Measurements from ENCODE around the gene ELF1.

Gene ELF1

DNA sequence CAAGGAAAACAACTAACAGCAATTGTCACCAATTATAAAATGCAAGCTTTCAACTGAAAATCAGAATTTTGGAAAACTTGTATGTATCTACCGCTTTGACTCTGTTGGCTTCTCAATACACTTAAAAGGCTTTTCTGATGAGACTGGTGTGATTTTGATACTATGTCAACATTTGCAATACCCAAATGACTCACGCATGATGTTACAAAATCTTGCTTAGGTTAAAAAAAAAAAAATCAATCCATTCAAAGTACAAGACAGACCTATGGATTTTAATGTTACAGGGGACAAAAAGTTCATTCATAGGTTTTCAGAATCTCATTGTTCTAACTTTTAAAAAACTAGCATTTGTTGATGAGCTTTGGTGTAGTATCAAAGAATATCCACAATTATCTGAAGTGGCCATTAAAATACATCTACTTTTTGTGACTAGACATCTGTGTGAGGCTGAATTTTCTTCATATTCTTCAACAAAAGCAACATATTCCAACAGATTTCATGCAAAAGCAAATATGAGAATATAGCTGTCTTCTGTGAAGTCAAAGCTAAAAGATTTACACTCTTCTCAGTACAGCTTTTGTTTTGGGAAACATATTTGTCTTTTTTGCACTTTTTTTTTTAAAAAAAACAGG, 10.7 kb downstream of the ELF1 start:
- Histone ChIP-seq H2BK12ac (ENCODE audit: low read length) (no peak overlapping the region), H3K4me1 (ENCODE audit: control insufficient read depth in 1 of 2, insufficient read depth in 2 of 2, low read length in 2 of 2) (no peaks in the 10 kb centered on the region), H3K36me3 (ENCODE audit: control insufficient read depth in 1 of 2, insufficient read depth in 2 of 2, low read length in 2 of 2) (peaks cover 0 to 2% of the 10 kb centered on the region in 2 experiments), H2AFZ (ENCODE audit: insufficient read depth, low read length, poor library complexity) (no peak overlapping the region), H3K27ac (ENCODE audit: low read depth, low read length) (no peak overlapping the region), H3K9me3 (ENCODE audit: insufficient read depth, low read depth, low read length) (no peaks in the 10 kb centered on the region), H4K12ac (ENCODE audit: low read depth, low read length) (no peak overlapping the region), H3K4ac (ENCODE audit: low read depth, low read length) (no peak overlapping the region), H3K18ac (ENCODE audit: low read length) (no peak overlapping the region), H4K91ac (ENCODE audit: low read depth, low read length) (no peak overlapping the region), H3K79me2 (ENCODE audit: control insufficient read depth, insufficient read depth, low read length, poor library complexity) (no peaks in the 10 kb centered on the region), H3K79me1 (ENCODE audit: low read length) (no peaks in the 10 kb centered on the region), H2BK120ac (ENCODE audit: insufficient read depth, low read length, poor library complexity) (no peak overlapping the region), H3K23ac (ENCODE audit: low read length) (no peak overlapping the region), H3K14ac (ENCODE audit: low read length) (no peak overlapping the region), H3K9ac (ENCODE audit: low read length) (no peak overlapping the region), H2AK5ac (ENCODE audit: low read length) (no peak overlapping the region), H3K4me2 (ENCODE audit: low read length) (no peak overlapping the region), H3K4me3 (ENCODE audit: low read depth, low read length) (no peak overlapping the region), H3K27me3 (ENCODE audit: insufficient read depth, low read length) (no peaks in the 10 kb centered on the region), H4K8ac (ENCODE audit: low read depth, low read length) (no peak overlapping the region), H2BK5ac (ENCODE audit: low read depth, low read length, poor library complexity) (no peak overlapping the region)
- WGBS (ENCODE audit: extremely low coverage, insufficient coverage, insufficient read length): no CpG with 5 or more reads among the region's 2 CpGs
- DNase-seq: peak in 1 of 2 donors; percentile 51

DNA sequence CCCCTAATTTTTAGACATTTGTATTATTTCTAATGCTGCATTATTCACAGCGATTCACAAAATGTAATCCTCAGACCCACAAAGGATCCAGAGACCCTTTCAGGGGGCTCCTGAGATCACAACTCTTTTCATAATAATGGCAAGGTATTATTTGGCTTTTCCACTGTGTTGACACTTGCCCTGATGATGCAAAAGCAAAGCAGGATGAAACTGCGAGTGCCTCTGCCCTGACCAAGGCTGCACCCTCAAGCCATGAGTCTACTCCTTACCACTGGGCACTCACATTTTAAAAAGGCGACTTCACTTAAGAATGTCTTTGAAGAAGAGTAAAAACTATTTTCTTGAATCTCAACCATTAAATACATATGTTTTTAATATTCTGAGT, 11.4 kb downstream of the ELF1 start:
- H3K79me1 ChIP-seq (ENCODE audit: low read length): no peaks in the 10 kb centered on the region
- H2BK5ac ChIP-seq (ENCODE audit: low read depth, low read length, poor library complexity): no peak overlapping the region
- no peak for DNase-seq
- H3K14ac ChIP-seq (ENCODE audit: low read length): no peak overlapping the region
- H4K91ac ChIP-seq (ENCODE audit: low read depth, low read length): no peak overlapping the region
- WGBS (ENCODE audit: extremely low coverage, insufficient coverage, insufficient read length): no CpG with 5 or more reads among the region's 3 CpGs
- no peak overlapping the region for H3K27ac ChIP-seq (ENCODE audit: low read depth, low read length)
- H3K9me3 ChIP-seq (ENCODE audit: insufficient read depth, low read depth, low read length): no peaks in the 10 kb centered on the region
- H3K79me2 ChIP-seq (ENCODE audit: control insufficient read depth, insufficient read depth, low read length, poor library complexity): no peaks in the 10 kb centered on the region
- H4K12ac ChIP-seq (ENCODE audit: low read depth, low read length): no peak overlapping the region
- H3K4me1 ChIP-seq (ENCODE audit: control insufficient read depth in 1 of 2, insufficient read depth in 2 of 2, low read length in 2 of 2): no peaks in the 10 kb centered on the region
- H2AK5ac ChIP-seq (ENCODE audit: low read length): no peak overlapping the region
- H3K4me2 ChIP-seq (ENCODE audit: low read length): no peak overlapping the region
- no peak overlapping the region for H4K8ac ChIP-seq (ENCODE audit: low read depth, low read length)
- peaks cover 0 to 2% of the 10 kb centered on the region in 2 experiments for H3K36me3 ChIP-seq (ENCODE audit: control insufficient read depth in 1 of 2, insufficient read depth in 2 of 2, low read length in 2 of 2)
- H3K4ac ChIP-seq (ENCODE audit: low read depth, low read length): no peak overlapping the region
- H3K9ac ChIP-seq (ENCODE audit: low read length): no peak overlapping the region
- H3K23ac ChIP-seq (ENCODE audit: low read length): no peak overlapping the region
- no peak overlapping the region for H2BK120ac ChIP-seq (ENCODE audit: insufficient read depth, low read length, poor library complexity)
- H3K27me3 ChIP-seq (ENCODE audit: insufficient read depth, low read length): no peaks in the 10 kb centered on the region
- no peak overlapping the region for H2BK12ac ChIP-seq (ENCODE audit: low read length)
- no peak overlapping the region for H3K4me3 ChIP-seq (ENCODE audit: low read depth, low read length)
- H2AFZ ChIP-seq (ENCODE audit: insufficient read depth, low read length, poor library complexity): no peak overlapping the region
- H3K18ac ChIP-seq (ENCODE audit: low read length): no peak overlapping the region

DNA sequence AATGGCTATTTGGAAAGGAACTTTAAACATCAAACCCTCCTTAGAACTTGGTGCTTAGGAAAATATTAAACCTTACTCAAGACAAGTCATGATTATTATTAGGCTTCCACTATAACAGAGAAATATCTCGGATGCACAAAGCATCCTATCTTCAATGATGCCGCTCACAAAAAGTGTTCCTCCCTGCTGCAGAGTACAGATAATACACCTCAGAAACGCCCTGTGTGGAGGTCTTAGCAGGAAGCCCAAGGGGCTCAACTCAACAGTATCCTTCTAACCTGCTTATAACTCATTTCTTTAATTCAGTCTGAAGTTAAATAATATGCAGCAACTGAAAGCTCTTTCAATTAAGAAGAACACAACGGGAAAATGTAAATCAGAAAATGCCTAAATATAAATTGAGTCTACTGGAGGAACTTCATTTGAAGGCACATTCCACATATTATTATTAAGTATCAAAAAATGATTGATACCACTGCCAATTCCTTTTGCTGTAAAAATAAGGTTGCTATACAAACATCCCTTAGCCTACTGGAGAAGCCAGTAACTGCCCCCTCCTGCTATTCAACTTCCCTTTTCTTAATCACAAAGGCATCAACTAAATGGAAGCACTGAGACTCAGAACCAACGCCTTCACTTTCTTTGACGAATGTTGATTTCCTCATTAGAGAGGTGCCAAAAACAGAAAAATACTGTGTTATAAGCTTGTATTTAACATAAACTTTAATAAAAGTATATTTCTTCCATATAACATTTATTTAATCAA, 12.0 kb downstream of the ELF1 start:
- Histone ChIP-seq H3K27ac (ENCODE audit: low read depth, low read length) (no peak overlapping the region), H3K36me3 (ENCODE audit: control insufficient read depth in 1 of 2, insufficient read depth in 2 of 2, low read length in 2 of 2) (peaks cover 0 to 2% of the 10 kb centered on the region in 2 experiments), H3K4ac (ENCODE audit: low read depth, low read length) (no peak overlapping the region), H3K18ac (ENCODE audit: low read length) (no peak overlapping the region), H2BK5ac (ENCODE audit: low read depth, low read length, poor library complexity) (no peak overlapping the region), H2BK120ac (ENCODE audit: insufficient read depth, low read length, poor library complexity) (no peak overlapping the region), H3K4me3 (ENCODE audit: low read depth, low read length) (no peak overlapping the region), H4K8ac (ENCODE audit: low read depth, low read length) (no peak overlapping the region), H4K12ac (ENCODE audit: low read depth, low read length) (no peak overlapping the region), H3K9ac (ENCODE audit: low read length) (no peak overlapping the region), H3K9me3 (ENCODE audit: insufficient read depth, low read depth, low read length) (no peaks in the 10 kb centered on the region), H3K4me2 (ENCODE audit: low read length) (no peak overlapping the region), H3K4me1 (ENCODE audit: control insufficient read depth in 1 of 2, insufficient read depth in 2 of 2, low read length in 2 of 2) (no peaks in the 10 kb centered on the region), H2BK12ac (ENCODE audit: low read length) (no peak overlapping the region), H3K79me2 (ENCODE audit: control insufficient read depth, insufficient read depth, low read length, poor library complexity) (no peaks in the 10 kb centered on the region), H3K79me1 (ENCODE audit: low read length) (no peaks in the 10 kb centered on the region), H3K23ac (ENCODE audit: low read length) (no peak overlapping the region), H2AFZ (ENCODE audit: insufficient read depth, low read length, poor library complexity) (no peak overlapping the region), H3K14ac (ENCODE audit: low read length) (no peak overlapping the region), H3K27me3 (ENCODE audit: insufficient read depth, low read length) (no peaks in the 10 kb centered on the region), H4K91ac (ENCODE audit: low read depth, low read length) (no peak overlapping the region), H2AK5ac (ENCODE audit: low read length) (no peak overlapping the region)
- no peak for DNase-seq
- WGBS (ENCODE audit: extremely low coverage, insufficient coverage, insufficient read length): no CpG with 5 or more reads among the region's 6 CpGs

DNA sequence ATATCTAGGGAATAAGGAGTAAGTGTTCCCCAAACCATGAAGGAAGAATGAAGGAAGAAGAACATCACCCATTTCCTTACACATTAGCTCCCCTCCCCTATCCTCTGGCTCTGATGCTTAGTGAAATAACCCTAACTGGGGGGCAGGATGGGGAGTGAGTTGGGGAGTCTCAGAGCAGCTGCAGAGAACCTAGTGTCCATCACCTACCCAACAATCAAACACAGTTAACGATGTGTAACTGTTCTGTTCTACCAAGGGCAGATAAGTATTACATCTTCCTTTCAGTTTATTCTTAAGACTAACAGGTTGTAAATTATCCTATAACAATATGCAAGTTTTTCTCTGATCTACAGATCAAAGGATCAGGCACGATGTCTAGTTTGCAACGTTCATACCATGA, 12.8 kb downstream of the ELF1 start:
- Histone ChIP-seq H3K79me1 (ENCODE audit: low read length) (no peaks in the 10 kb centered on the region), H2BK12ac (ENCODE audit: low read length) (no peak overlapping the region)
- no CpG with 5 or more reads among the region's 3 CpGs for WGBS (ENCODE audit: extremely low coverage, insufficient coverage, insufficient read length)

More for the DNA sequence above, 12.8 kb downstream of the ELF1 start:
- Histone ChIP-seq H3K4me3 (ENCODE audit: low read depth, low read length) (no peak overlapping the region), H4K8ac (ENCODE audit: low read depth, low read length) (no peak overlapping the region), H3K4me2 (ENCODE audit: low read length) (no peak overlapping the region), H3K18ac (ENCODE audit: low read length) (no peak overlapping the region), H4K12ac (ENCODE audit: low read depth, low read length) (no peak overlapping the region), H3K4ac (ENCODE audit: low read depth, low read length) (no peak overlapping the region), H3K27ac (ENCODE audit: low read depth, low read length) (no peak overlapping the region), H3K14ac (ENCODE audit: low read length) (no peak overlapping the region), H3K79me2 (ENCODE audit: control insufficient read depth, insufficient read depth, low read length, poor library complexity) (no peaks in the 10 kb centered on the region), H4K91ac (ENCODE audit: low read depth, low read length) (no peak overlapping the region), H3K9me3 (ENCODE audit: insufficient read depth, low read depth, low read length) (no peaks in the 10 kb centered on the region), H3K27me3 (ENCODE audit: insufficient read depth, low read length) (no peaks in the 10 kb centered on the region), H3K36me3 (ENCODE audit: control insufficient read depth in 1 of 2, insufficient read depth in 2 of 2, low read length in 2 of 2) (peaks cover 0 to under 1% of the 10 kb centered on the region in 2 experiments), H3K9ac (ENCODE audit: low read length) (no peak overlapping the region), H2AK5ac (ENCODE audit: low read length) (no peak overlapping the region), H2BK120ac (ENCODE audit: insufficient read depth, low read length, poor library complexity) (no peak overlapping the region), H2BK5ac (ENCODE audit: low read depth, low read length, poor library complexity) (no peak overlapping the region), H2AFZ (ENCODE audit: insufficient read depth, low read length, poor library complexity) (no peak overlapping the region), H3K4me1 (ENCODE audit: control insufficient read depth in 1 of 2, insufficient read depth in 2 of 2, low read length in 2 of 2) (no peaks in the 10 kb centered on the region), H3K23ac (ENCODE audit: low read length) (no peak overlapping the region)
- no peak for DNase-seq

Data from trophoblast cell (in vitro differentiated cells and primary cell).